ENCODE data around the gene DGKG. TPM values are rescaled to one million over a fixed set of nuclear protein-coding genes. Genes with fewer than 3 reads are reported as not detected.

Gene DGKG
- total and polyA plus RNA-seq, 7 donors, result 0.60 to 30.7 (median 6.1) TPM

DNA sequence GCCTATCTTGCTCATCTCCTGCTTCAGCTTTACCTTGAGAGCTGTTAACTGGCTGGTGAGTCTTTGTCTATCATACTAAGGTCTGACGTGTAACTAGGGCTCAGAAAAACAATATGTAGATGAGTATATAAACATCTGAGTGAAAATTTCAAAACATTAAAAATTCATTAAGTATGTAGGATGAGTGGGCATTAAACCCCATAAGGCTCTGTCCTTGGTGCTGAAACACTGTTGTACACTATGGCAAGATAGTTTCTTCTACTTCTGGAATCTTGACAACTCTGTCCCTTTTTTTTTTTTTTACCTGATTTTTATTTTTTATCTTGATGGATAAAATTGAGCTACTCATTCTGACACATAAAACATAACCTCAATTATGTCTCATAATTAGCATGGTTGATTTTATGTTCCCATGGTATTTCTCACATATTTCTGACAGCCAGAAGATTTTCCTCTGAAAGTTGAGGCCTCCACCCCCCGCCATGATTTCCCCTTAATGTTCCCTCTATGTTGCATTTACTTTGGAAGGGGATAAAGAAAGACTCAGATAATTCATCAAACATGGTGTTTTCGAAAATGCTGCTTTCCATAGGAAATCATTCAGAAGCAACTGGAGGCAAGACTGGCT lies 54.3 kb downstream of the DGKG start:
- Histone ChIP-seq H3K27me3 (no peaks in the 10 kb centered on the region), H3K27ac (no peak overlapping the region), H3K36me3 (peaks cover 0 to 34% (median 3%) of the 10 kb centered on the region in 4 donors), H3K4me1 (no peaks in the 10 kb centered on the region), H3K4me3 (no peak overlapping the region), H3K9me3 (no peaks in the 10 kb centered on the region)
- 58 to 61% methylated on average over 3 of the region's 3 CpGs for WGBS, 2 donors
- TF ChIP-seq POLR2AphosphoS5 (IDR thresholded peaks at IDR 0.05), result no peak
- TF ChIP-seq POLR2A (IDR thresholded peaks at IDR 0.05), result no peak
- TF ChIP-seq, protein P1, sequence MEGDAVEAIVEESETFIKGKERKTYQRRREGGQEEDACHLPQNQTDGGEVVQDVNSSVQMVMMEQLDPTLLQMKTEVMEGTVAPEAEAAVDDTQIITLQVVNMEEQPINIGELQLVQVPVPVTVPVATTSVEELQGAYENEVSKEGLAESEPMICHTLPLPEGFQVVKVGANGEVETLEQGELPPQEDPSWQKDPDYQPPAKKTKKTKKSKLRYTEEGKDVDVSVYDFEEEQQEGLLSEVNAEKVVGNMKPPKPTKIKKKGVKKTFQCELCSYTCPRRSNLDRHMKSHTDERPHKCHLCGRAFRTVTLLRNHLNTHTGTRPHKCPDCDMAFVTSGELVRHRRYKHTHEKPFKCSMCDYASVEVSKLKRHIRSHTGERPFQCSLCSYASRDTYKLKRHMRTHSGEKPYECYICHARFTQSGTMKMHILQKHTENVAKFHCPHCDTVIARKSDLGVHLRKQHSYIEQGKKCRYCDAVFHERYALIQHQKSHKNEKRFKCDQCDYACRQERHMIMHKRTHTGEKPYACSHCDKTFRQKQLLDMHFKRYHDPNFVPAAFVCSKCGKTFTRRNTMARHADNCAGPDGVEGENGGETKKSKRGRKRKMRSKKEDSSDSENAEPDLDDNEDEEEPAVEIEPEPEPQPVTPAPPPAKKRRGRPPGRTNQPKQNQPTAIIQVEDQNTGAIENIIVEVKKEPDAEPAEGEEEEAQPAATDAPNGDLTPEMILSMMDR (IDR thresholded peaks at IDR 0.05), result no peak
- no peak for TF ChIP-seq EP300 (IDR thresholded peaks at IDR 0.05)
- no peak for DNase-seq
- intact Hi-C loops (cut with DNase I), result no loop called here

DNA sequence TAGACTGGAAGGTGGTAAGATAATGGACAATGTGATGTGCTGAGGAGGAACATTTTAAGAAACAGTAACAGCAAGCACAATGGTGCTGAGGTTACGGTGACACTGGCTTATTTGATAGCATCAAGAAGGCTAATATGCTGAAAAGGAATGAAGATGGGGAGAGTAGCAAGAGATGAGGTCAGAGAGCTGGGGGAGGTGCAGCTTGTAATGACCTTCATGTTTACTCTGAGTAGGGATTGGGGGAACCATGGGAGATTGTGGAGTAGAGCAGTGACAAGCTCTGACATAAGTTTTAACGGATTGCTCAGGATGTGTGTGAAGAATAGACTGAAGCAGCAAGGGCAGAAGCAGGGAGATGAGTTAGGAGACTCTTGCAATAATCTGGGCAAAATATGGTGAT lies 56.7 kb downstream of the DGKG start:
- Histone ChIP-seq H3K27me3 (no peaks in the 10 kb centered on the region), H3K27ac (no peak overlapping the region), H3K4me1 (no peaks in the 10 kb centered on the region), H3K9me3 (no peaks in the 10 kb centered on the region), H3K36me3 (peaks cover 0 to 35% (median 3%) of the 10 kb centered on the region in 4 donors), H3K4me3 (no peak overlapping the region)
- TF ChIP-seq EP300 (IDR thresholded peaks at IDR 0.05) (no peak), POLR2A (IDR thresholded peaks at IDR 0.05) (no peak), POLR2AphosphoS5 (IDR thresholded peaks at IDR 0.05) (no peak)
- TF ChIP-seq, protein P1 (IDR thresholded peaks at IDR 0.05), result no peak
- no peak for DNase-seq
- WGBS, 2 donors, result 68 to 76% methylated on average over 2 of the region's 2 CpGs
- intact Hi-C loops (cut with DNase I), result no loop called here

DNA sequence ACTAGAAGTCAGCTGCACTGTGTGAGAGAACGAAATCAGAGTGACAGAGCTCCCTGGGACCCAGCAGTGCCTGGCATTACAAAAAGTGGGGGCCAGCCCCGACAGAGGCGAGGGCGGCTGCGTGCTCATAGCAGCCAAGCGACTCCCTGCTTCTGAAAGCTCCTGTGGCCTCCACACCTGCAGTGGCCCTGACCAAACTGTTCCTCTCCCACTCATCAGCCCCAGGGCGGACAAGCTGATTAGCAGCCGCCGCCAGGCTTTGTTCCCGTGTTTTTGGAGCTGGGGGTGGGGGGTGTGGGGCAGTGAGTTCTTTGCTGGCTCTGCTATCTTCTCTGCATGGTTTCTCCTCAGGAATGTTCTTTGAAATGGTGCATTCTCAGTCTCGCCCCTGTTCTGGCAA lies 58.1 kb downstream of the DGKG start:
- no peaks in the 10 kb centered on the region for H3K9me3 ChIP-seq
- WGBS, 2 donors, result 33 to 46% methylated on average over 11 of the region's 11 CpGs
- no peak overlapping the region for H3K4me3 ChIP-seq
- TF ChIP-seq, protein P1 (IDR thresholded peaks at IDR 0.05), result no peak
- TF ChIP-seq EP300 (IDR thresholded peaks at IDR 0.05) (no peak), POLR2A (IDR thresholded peaks at IDR 0.05) (no peak), POLR2AphosphoS5 (IDR thresholded peaks at IDR 0.05) (no peak)
- H3K36me3 ChIP-seq, result peaks cover 0 to 35% (median 3%) of the 10 kb centered on the region in 4 donors
- H3K27ac ChIP-seq, result no peak overlapping the region
- no peaks in the 10 kb centered on the region for H3K4me1 ChIP-seq
- no peak for DNase-seq
- intact Hi-C loops (cut with DNase I), result no loop called here
- H3K27me3 ChIP-seq, result no peaks in the 10 kb centered on the region

DNA sequence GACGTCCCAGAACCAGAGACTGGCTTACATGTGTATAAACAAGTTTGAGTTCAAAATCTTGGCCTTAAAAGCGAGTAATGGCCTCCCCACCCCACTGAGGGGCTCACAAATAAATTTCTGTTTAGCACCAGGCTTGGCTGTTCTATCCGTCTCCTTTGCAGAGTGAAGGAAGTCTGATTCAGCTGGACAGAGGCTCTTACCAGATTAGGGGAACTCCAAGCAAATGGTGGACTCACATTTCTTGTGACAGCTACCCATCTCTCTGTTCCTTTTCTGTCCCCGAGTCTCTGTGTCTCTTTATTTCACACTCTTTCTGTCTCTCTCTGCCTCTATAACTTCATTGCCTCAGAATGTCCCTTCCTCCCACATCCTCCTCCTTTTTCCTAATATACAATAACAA lies 62.7 kb downstream of the DGKG start:
- no peaks in the 10 kb centered on the region for H3K9me3 ChIP-seq
- 51 to 67% methylated on average over 4 of the region's 4 CpGs for WGBS, 2 donors
- TF ChIP-seq POLR2AphosphoS5 (IDR thresholded peaks at IDR 0.05), result no peak
- TF ChIP-seq, protein P1 (IDR thresholded peaks at IDR 0.05), result no peak
- TF ChIP-seq POLR2A (IDR thresholded peaks at IDR 0.05), result no peak
- TF ChIP-seq EP300 (IDR thresholded peaks at IDR 0.05), result no peak
- peaks cover 0 to 14% (median 0%) of the 10 kb centered on the region in 4 donors for H3K36me3 ChIP-seq
- H3K27ac ChIP-seq, result no peak overlapping the region
- peaks cover 0 to 6% (median 0%) of the 10 kb centered on the region in 4 donors for H3K4me1 ChIP-seq
- no peak for DNase-seq
- H3K27me3 ChIP-seq, result no peaks in the 10 kb centered on the region
- intact Hi-C loops (cut with DNase I), result no loop called here
- no peak overlapping the region for H3K4me3 ChIP-seq

DNA sequence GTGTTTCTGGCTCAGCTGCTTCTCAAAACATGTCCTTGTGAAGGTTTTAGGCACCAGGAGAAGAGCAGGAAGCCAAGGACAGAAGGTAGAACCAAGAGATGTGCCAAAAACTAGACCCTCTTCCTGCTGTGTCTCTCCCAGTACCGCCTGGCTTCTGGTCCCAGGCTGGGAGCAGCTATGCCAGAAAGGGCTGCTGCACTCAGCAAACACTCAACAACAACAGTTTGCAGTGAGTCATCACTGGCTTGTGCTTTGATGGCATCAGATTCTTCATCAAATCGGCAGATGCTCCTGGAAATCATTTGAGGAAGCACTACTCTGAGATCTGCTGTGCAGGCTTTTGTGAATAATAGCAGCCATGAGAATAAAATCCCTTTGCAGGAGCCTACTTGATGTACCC lies 63.2 kb downstream of the DGKG start:
- DNase-seq, result no peak
- Histone ChIP-seq H3K4me1 (peaks cover 0 to 6% (median 0%) of the 10 kb centered on the region in 4 donors), H3K27ac (no peak overlapping the region), H3K9me3 (no peaks in the 10 kb centered on the region), H3K36me3 (peaks cover 0 to 12% (median 0%) of the 10 kb centered on the region in 4 donors), H3K4me3 (no peak overlapping the region), H3K27me3 (no peaks in the 10 kb centered on the region)
- TF ChIP-seq, protein P1 (IDR thresholded peaks at IDR 0.05), result no peak
- no peak for TF ChIP-seq POLR2A (IDR thresholded peaks at IDR 0.05)
- no peak for TF ChIP-seq POLR2AphosphoS5 (IDR thresholded peaks at IDR 0.05)
- no peak for TF ChIP-seq EP300 (IDR thresholded peaks at IDR 0.05)
- intact Hi-C loops (cut with DNase I), result no loop called here
- WGBS, 2 donors, result 55 to 69% methylated on average over 2 of the region's 2 CpGs
